Neuronal stem cell (in vitro differentiated cells): ENCODE measurements around the gene PAIP2B. TPM values are rescaled to one million over a fixed set of nuclear protein-coding genes. Genes with fewer than 3 reads are reported as not detected.

Experiments
- DNase-seq: peaks from one replicate; pipeline ENCODE4 v3.0.0-alpha.2; 2013; ENCODE audit warnings: low spot score
- H2AFZ ChIP-seq: one replicate; pipeline ENCODE4 v1.6.1; 2013; ENCODE audit warnings: mild to moderate bottlenecking, low read length, inconsistent platforms
- H2AK5ac ChIP-seq: 2 replicates; pipeline ENCODE4 v1.6.1; 2013; ENCODE audit warnings: low read depth, mild to moderate bottlenecking, inconsistent platforms, low read length, moderate library complexity, mixed read lengths
- H2BK120ac ChIP-seq: 2 replicates; pipeline ENCODE4 v1.6.1; 2013; ENCODE audit warnings: low read depth, mild to moderate bottlenecking, inconsistent platforms, low read length, moderate library complexity, mixed read lengths
- H2BK12ac ChIP-seq: one replicate; pipeline ENCODE4 v1.6.1; 2013; ENCODE audit warnings: low read length, inconsistent platforms
- H2BK15ac ChIP-seq: 2 replicates; pipeline ENCODE4 v1.6.1; 2013; ENCODE audit warnings: mild to moderate bottlenecking, low read length, inconsistent platforms, mixed read lengths
- H2BK5ac ChIP-seq: one replicate; pipeline ENCODE4 v1.6.1; 2013; ENCODE audit warnings: inconsistent platforms, mild to moderate bottlenecking, low read length, moderate library complexity
- H3K14ac ChIP-seq: one replicate; pipeline ENCODE4 v1.6.1; 2013; ENCODE audit warnings: low read length, inconsistent platforms
- H3K18ac ChIP-seq: 2 replicates; pipeline ENCODE4 v1.6.1; 2013; ENCODE audit warnings: low read length, inconsistent platforms
- H3K23ac ChIP-seq: 2 replicates; pipeline ENCODE4 v1.6.1; 2013; ENCODE audit warnings: low read depth, mild to moderate bottlenecking, mixed read lengths, low read length, inconsistent platforms; ENCODE audit not compliant: poor library complexity
- H3K27ac ChIP-seq: replicated peaks from 3 replicates; pipeline ENCODE4 v1.5.1; 2013; ENCODE audit warnings: low read length, inconsistent platforms
- H3K27me3 ChIP-seq, 3 experiments: 2 replicates each; pipeline ENCODE4 v1.6.1; 2013; ENCODE audit warnings: low read length in 3 of 3, mild to moderate bottlenecking in 2 of 3, inconsistent platforms in 1 of 3, low read depth in 1 of 3, mixed read lengths in 1 of 3, moderate library complexity in 1 of 3; ENCODE audit not compliant: control insufficient read depth in 3 of 3, insufficient read depth in 3 of 3
- H3K36me3 ChIP-seq, 2 donors: replicated peaks in 1 of 2; 2 replicates each; pipeline ENCODE4 v1.6.1; 2013; ENCODE audit warnings: low read length in 2 of 2; ENCODE audit not compliant: control insufficient read depth in 2 of 2, insufficient read depth in 2 of 2
- H3K4ac ChIP-seq: 2 replicates; pipeline ENCODE4 v1.6.1; 2013; ENCODE audit warnings: inconsistent platforms, mild to moderate bottlenecking, low read length, moderate library complexity
- H3K4me1 ChIP-seq, 2 donors: 1 replicate in 1 of 2; 2 replicates in 1 of 2; pipeline ENCODE4 v1.6.1; 2013; ENCODE audit warnings: low read length in 2 of 2, low read depth in 1 of 2; ENCODE audit not compliant: control insufficient read depth in 2 of 2, insufficient read depth in 1 of 2
- H3K4me2 ChIP-seq: one replicate; pipeline ENCODE4 v1.6.1; 2013; ENCODE audit warnings: mild to moderate bottlenecking, low read length, inconsistent platforms; ENCODE audit not compliant: insufficient read depth, poor library complexity, severe bottlenecking
- H3K4me3 ChIP-seq, 2 donors: 2 replicates each; pipeline ENCODE4 v1.5.1; 2013; ENCODE audit warnings: low read length in 2 of 2, mild to moderate bottlenecking in 2 of 2, inconsistent platforms in 1 of 2, moderate library complexity in 1 of 2
- H3K79me1 ChIP-seq: one replicate; pipeline ENCODE4 v1.6.1; 2013; ENCODE audit warnings: low read depth, mild to moderate bottlenecking, inconsistent platforms, low read length, moderate library complexity
- H3K9ac ChIP-seq: one replicate; pipeline ENCODE4 v1.6.1; 2013; ENCODE audit warnings: mild to moderate bottlenecking, low read depth, low read length, inconsistent platforms; ENCODE audit not compliant: poor library complexity
- H3K9me3 ChIP-seq, 2 donors: replicated peaks in 1 of 2; 2 replicates each; pipeline versions ENCODE3 to v1.6.1; 2013; ENCODE audit warnings: low read length in 2 of 2, mild to moderate bottlenecking in 2 of 2, inconsistent platforms in 1 of 2, low read depth in 1 of 2, mixed read lengths in 1 of 2, moderate library complexity in 1 of 2; ENCODE audit not compliant: control insufficient read depth in 2 of 2, insufficient read depth in 1 of 2
- H4K8ac ChIP-seq: one replicate; pipeline ENCODE4 v1.6.1; 2013; ENCODE audit warnings: low read depth, mild to moderate bottlenecking, inconsistent platforms, low read length, moderate library complexity
- H4K91ac ChIP-seq: one replicate; pipeline ENCODE4 v1.6.1; 2013; ENCODE audit warnings: low read length, low read depth, mild to moderate bottlenecking, inconsistent platforms; ENCODE audit not compliant: poor library complexity
- WGBS, 2 donors: extraction: QIAGEN DNeasy Blood & Tissue Kit; methylation state at CpG; one replicate each; pipeline ENCODE4 v1.1.7; 2013; ENCODE audit warnings: missing lambda C conversion rate in 2 of 2, mixed read lengths in 1 of 2; ENCODE audit not compliant: insufficient read length in 2 of 2, insufficient replicate concordance in 1 of 2; ENCODE audit errors: extremely low coverage in 2 of 2; 5-methylcytosine and 5-hydroxymethylcytosine counted together
- polyA plus RNA-seq, 2 experiments: library from polyadenylated mRNA; stranded (reverse); fragments of 200-250 nt; gene quantifications; one replicate each; pipeline ENCODE4 v1.2.3, GENCODE V29; 2013

The PAIP2B gene
- 8.8 TPM for polyA plus RNA-seq (2013, experiment 1 of 2)
- 9.1 TPM for polyA plus RNA-seq (2013, experiment 2 of 2)

- WGBS, 2 donors = no CpG with 5 or more reads among the region's 30 CpGs
- H3K4me2 ChIP-seq = peak within 1 kb of the TSS; percentile 61
Observed at GRCh38 chr2:71226965-71227560, at the start of gene PAIP2B. Gene PAIP2B, minus strand, starts transcription at chr2:71227103. Its CDS starts 24,514 bp downstream, at chr2:71202589.

GRCh38 chr2:71275939-71276310 lies 49.0 kb upstream of the PAIP2B start:
- peaks cover 0 to 7% (median 4%) of the 10 kb centered on the region in 3 experiments for H3K27me3 ChIP-seq
- WGBS, 2 donors = no CpG with 5 or more reads among the region's 8 CpGs

More at GRCh38 chr2:71226965-71227560, at the start of gene PAIP2B:
- Histone ChIP-seq H3K27ac (peak within 1 kb of the TSS; percentile 82), H3K27me3 (peaks cover 0 to 9% (median 0%) of the 10 kb centered on the region in 3 experiments), H3K14ac (no peak within 1 kb of the TSS), H2BK12ac (no peak within 1 kb of the TSS), H3K18ac (peak within 1 kb of the TSS; percentile 38), H2BK120ac (no peak within 1 kb of the TSS), H3K4me3 (peak within 1 kb of the TSS; percentile 80 to 95), H4K8ac (no peak within 1 kb of the TSS), H3K36me3 (no peaks in the 10 kb centered on the region), H4K91ac (no peak within 1 kb of the TSS), H2BK15ac (no peak within 1 kb of the TSS), H2BK5ac (no peak within 1 kb of the TSS), H3K4ac (no peak within 1 kb of the TSS), H3K23ac (peak within 1 kb of the TSS; percentile 21), H3K79me1 (no peaks in the 10 kb centered on the region), H2AFZ (peak within 1 kb of the TSS; percentile 96), H3K4me1 (no peaks in the 10 kb centered on the region), H3K9me3 (no peaks in the 10 kb centered on the region), H3K9ac (peak within 1 kb of the TSS; percentile 71), H2AK5ac (no peak within 1 kb of the TSS)
- DNase-seq = peak; percentile 99

GRCh38 chr2:71269511-71270090 lies 42.7 kb upstream of the PAIP2B start:
- H3K14ac ChIP-seq = no peak overlapping the region
- H3K27ac ChIP-seq = no peak overlapping the region
- H3K9me3 ChIP-seq = no peaks in the 10 kb centered on the region
- H3K36me3 ChIP-seq = no peaks in the 10 kb centered on the region
- H3K4me3 ChIP-seq = no peak overlapping the region
- no CpG with 5 or more reads among the region's 9 CpGs for WGBS, 2 donors
- no peak overlapping the region for H4K91ac ChIP-seq
- no peak overlapping the region for H3K18ac ChIP-seq
- no peak overlapping the region for H2BK5ac ChIP-seq
- H3K4me2 ChIP-seq = no peak overlapping the region
- H3K23ac ChIP-seq = no peak overlapping the region
- H2BK12ac ChIP-seq = no peak overlapping the region
- no peak overlapping the region for H2BK120ac ChIP-seq
- H4K8ac ChIP-seq = no peak overlapping the region
- no peak overlapping the region for H3K4ac ChIP-seq
- no peak overlapping the region for H2BK15ac ChIP-seq
- no peaks in the 10 kb centered on the region for H3K4me1 ChIP-seq
- no peak overlapping the region for H3K9ac ChIP-seq
- H2AK5ac ChIP-seq = no peak overlapping the region
- no peaks in the 10 kb centered on the region for H3K27me3 ChIP-seq
- DNase-seq = no peak
- H3K79me1 ChIP-seq = no peaks in the 10 kb centered on the region
- peak overlapping the region; percentile 18 for H2AFZ ChIP-seq

More at GRCh38 chr2:71275939-71276310, 49.0 kb upstream of the PAIP2B start:
- no peak overlapping the region for H3K14ac ChIP-seq
- H3K4me3 ChIP-seq = peak overlapping the region in 1 of 2 donors; percentile 85
- no peak overlapping the region for H3K27ac ChIP-seq
- H3K4me2 ChIP-seq = peak overlapping the region; percentile 91
- H3K4me1 ChIP-seq = peaks cover 3 to 9% of the 10 kb centered on the region in 2 donors
- H3K9me3 ChIP-seq = peaks cover 0 to 3% of the 10 kb centered on the region in 2 donors
- no peak overlapping the region for H3K4ac ChIP-seq
- H3K9ac ChIP-seq = no peak overlapping the region
- H4K8ac ChIP-seq = no peak overlapping the region
- no peak overlapping the region for H2BK15ac ChIP-seq
- DNase-seq = no peak
- H3K23ac ChIP-seq = no peak overlapping the region
- no peak overlapping the region for H2BK120ac ChIP-seq
- peak overlapping the region; percentile 97 for H2AFZ ChIP-seq
- no peak overlapping the region for H4K91ac ChIP-seq
- H2AK5ac ChIP-seq = no peak overlapping the region
- no peak overlapping the region for H3K18ac ChIP-seq
- no peaks in the 10 kb centered on the region for H3K79me1 ChIP-seq
- H2BK12ac ChIP-seq = no peak overlapping the region
- H3K36me3 ChIP-seq = no peaks in the 10 kb centered on the region
- H2BK5ac ChIP-seq = no peak overlapping the region

GRCh38 chr2:71263386-71263785 lies 36.5 kb upstream of the PAIP2B start:
- Histone ChIP-seq H3K18ac (no peak overlapping the region), H3K9ac (no peak overlapping the region), H3K23ac (no peak overlapping the region), H3K4me1 (no peaks in the 10 kb centered on the region), H4K8ac (no peak overlapping the region), H4K91ac (no peak overlapping the region), H3K4me2 (no peak overlapping the region), H2BK15ac (no peak overlapping the region), H2BK12ac (no peak overlapping the region), H3K36me3 (no peaks in the 10 kb centered on the region), H2BK120ac (no peak overlapping the region), H3K27me3 (peaks cover 0 to 6% (median 0%) of the 10 kb centered on the region in 3 experiments), H3K4ac (no peak overlapping the region), H3K9me3 (no peaks in the 10 kb centered on the region), H2AFZ (no peak overlapping the region), H3K14ac (no peak overlapping the region), H3K27ac (no peak overlapping the region), H2AK5ac (no peak overlapping the region), H2BK5ac (no peak overlapping the region), H3K4me3 (no peak overlapping the region), H3K79me1 (no peaks in the 10 kb centered on the region)
- no peak for DNase-seq
- WGBS, 2 donors = no CpG with 5 or more reads among the region's 6 CpGs
